ENCODE data around the gene SMARCB1.

Gene SMARCB1

GRCh38 chr22:23845265-23846080, 58.7 kb downstream of the SMARCB1 start:
- no peak for DNase-seq (ENCODE audit: low spot score)
- TF ChIP-seq CTCF (IDR thresholded peaks at IDR 0.05; ENCODE audit: extremely low read depth, missing control alignments): no peak

GRCh38 chr22:23846081-23846469, 59.3 kb downstream of the SMARCB1 start:
- DNase-seq (ENCODE audit: low spot score): no peak
- no peak for TF ChIP-seq CTCF (IDR thresholded peaks at IDR 0.05; ENCODE audit: extremely low read depth, missing control alignments)

GRCh38 chr22:23847310-23847920, 60.6 kb downstream of the SMARCB1 start:
- TF ChIP-seq CTCF (IDR thresholded peaks at IDR 0.05; ENCODE audit: extremely low read depth, missing control alignments): no peak
- DNase-seq (ENCODE audit: low spot score): no peak

- no peak for DNase-seq (ENCODE audit: low spot score)
- TF ChIP-seq CTCF (IDR thresholded peaks at IDR 0.05; ENCODE audit: extremely low read depth, missing control alignments): no peak
These were observed 61.5 kb downstream of the SMARCB1 start for GRCh38 chr22:23847991-23848864.

GRCh38 chr22:23849009-23850006, 62.5 kb downstream of the SMARCB1 start:
- peak; percentile 89 for DNase-seq (ENCODE audit: low spot score)
- TF ChIP-seq CTCF (IDR thresholded peaks at IDR 0.05; ENCODE audit: extremely low read depth, missing control alignments): peak; percentile 84

GRCh38 chr22:23850136-23850611, 63.4 kb downstream of the SMARCB1 start:
- peak; percentile 52 for DNase-seq (ENCODE audit: low spot score)
- no peak for TF ChIP-seq CTCF (IDR thresholded peaks at IDR 0.05; ENCODE audit: extremely low read depth, missing control alignments)

Data from GM20000 (cell line).